Measurements from ENCODE around the gene GTF3C5.
"Not testable (repeated sequence)": the region's sequence is repeated elsewhere in the genome, so short reads cannot be mapped to it uniquely, and the experiment has no call there.

Gene GTF3C5

DNA sequence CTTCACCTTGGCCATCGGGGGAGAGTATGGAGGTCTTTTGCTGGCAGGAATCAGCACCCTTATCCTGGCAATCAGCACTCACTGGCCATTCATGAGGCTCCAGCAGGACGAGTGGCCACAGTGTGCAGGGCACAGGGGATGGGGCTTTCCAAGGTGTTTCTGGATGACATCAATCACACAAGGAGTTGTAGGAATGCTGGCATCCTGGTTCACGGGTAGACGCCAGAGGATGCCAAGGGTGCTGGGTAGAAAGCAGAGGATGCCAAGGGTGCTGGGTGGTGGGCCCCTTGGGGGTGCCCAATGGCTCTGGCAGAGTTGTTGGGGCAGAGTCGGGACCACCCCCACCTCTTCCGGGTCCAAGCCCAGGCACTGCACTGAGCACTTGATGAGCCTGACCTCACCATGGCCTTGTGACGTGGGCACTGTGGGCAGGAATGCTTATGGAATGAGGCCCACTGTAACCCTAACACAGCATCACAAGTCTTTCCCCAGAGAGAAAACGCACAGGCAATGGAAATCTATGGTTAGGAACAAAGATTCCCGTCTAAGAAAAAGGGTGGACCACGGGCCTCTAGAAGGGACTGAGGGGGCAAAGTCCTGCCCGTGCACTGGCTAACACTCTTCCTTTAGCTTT, 60.1 kb downstream of the GTF3C5 start:
- H3K27ac ChIP-seq: no peak overlapping the region
- TF ChIP-seq FOXP2 (optimal IDR thresholded peaks at IDR 0.05; ENCODE audit: control extremely low read depth, extremely low read length, insufficient read depth) (no peak), EZH2 (IDR thresholded peaks at IDR 0.05) (no peak), POLR2AphosphoS5 (IDR thresholded peaks at IDR 0.05; ENCODE audit: borderline replicate concordance, low read depth, low read length) (no peak)

GRCh38 chr9:133094351-133094750, 63.6 kb downstream of the GTF3C5 start:
- H3K9me3 ChIP-seq (ENCODE audit: low read depth, low read length); H3K27ac ChIP-seq; DNase-seq (ENCODE audit: low read depth, low spot score); H3K4me3 ChIP-seq; H3K9ac ChIP-seq (ENCODE audit: insufficient read length): not testable (repeated sequence)
- H3K36me3 ChIP-seq (ENCODE audit: insufficient read depth, low read length): peaks cover 23% of the 10 kb centered on the region

More for the DNA sequence above, 60.1 kb downstream of the GTF3C5 start:
- no peak for DNase-seq (ENCODE audit: low read depth, low spot score)
- no peak overlapping the region for H3K9ac ChIP-seq (ENCODE audit: insufficient read length)
- no peaks in the 10 kb centered on the region for H3K36me3 ChIP-seq (ENCODE audit: insufficient read depth, low read length)
- no peak overlapping the region for H3K4me3 ChIP-seq
- peaks cover 2% of the 10 kb centered on the region; the same call in 1 of the 2 replicates for H3K9me3 ChIP-seq (ENCODE audit: low read depth, low read length)

DNA sequence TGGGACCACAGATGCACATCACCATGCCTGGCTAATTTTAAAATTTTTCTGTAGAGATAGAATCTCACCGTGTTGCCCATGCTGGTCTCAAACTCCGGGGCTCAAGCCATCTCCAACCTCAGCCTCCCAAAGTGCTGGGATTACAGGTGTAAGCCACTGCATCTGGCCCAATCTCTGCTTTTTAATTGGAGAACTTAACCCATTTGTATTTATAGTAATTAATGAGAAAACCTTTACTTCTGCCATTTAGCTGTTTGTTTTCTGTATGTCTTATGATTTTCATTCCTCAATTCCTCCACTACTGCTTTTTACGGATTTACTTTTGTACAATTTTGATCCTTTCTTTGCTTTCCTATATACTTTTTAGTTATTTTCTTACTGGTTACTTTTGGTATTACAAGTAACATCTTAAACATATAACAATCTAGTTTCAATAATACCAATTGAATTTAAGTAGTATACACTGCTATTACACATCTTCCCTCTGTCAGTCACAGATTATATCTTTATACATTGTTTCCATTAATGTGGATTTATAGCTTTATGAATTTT, 64.1 kb downstream of the GTF3C5 start:
- peaks cover 4% of the 10 kb centered on the region; the same call in 1 of the 2 replicates for H3K9me3 ChIP-seq (ENCODE audit: low read depth, low read length)
- no peak overlapping the region for H3K27ac ChIP-seq
- DNase-seq (ENCODE audit: low read depth, low spot score): no peak
- H3K4me3 ChIP-seq: no peak overlapping the region
- H3K36me3 ChIP-seq (ENCODE audit: insufficient read depth, low read length): peaks cover 27% of the 10 kb centered on the region
- no peak overlapping the region for H3K9ac ChIP-seq (ENCODE audit: insufficient read length)
- TF ChIP-seq POLR2AphosphoS5 (IDR thresholded peaks at IDR 0.05; ENCODE audit: borderline replicate concordance, low read depth, low read length) (no peak), EZH2 (IDR thresholded peaks at IDR 0.05) (no peak), FOXP2 (optimal IDR thresholded peaks at IDR 0.05; ENCODE audit: control extremely low read depth, extremely low read length, insufficient read depth) (no peak)

DNA sequence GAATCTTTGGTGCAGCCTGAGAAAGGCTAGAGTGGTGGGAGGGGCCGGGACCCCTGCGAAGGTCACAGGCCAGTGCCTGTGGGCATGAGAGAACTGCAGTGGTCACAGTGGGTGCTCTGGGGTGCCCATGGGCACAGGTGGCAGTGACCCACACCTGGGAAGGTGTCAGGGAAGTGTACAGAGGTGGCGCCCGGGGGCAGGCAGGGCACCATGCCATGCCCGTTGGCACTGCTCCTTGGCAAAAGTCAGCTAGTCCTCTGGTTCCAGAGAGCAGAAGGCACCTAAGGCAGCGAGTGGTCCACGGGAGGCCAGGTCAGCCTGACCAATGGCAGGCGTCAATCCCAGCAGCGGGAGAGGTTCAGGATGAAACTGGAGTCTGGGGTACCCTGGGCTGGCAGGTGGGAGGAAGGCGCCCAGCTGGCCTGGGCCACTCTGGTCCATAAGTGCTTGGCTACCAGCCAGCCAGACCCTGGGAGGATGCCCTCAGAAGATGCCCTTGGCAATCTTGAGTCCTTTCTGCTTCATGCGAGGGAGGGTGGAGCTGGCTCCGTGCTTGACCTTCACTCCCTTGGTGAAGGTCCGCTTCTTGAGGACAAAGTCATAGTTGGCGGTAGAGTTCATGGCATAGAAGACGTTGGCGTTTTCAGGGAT, 67.4 kb downstream of the GTF3C5 start:
- Histone ChIP-seq H3K9ac (ENCODE audit: insufficient read length) (no peak overlapping the region), H3K36me3 (ENCODE audit: insufficient read depth, low read length) (peaks cover 52% of the 10 kb centered on the region), H3K4me3 (no peak overlapping the region), H3K9me3 (ENCODE audit: low read depth, low read length) (peaks cover 4% of the 10 kb centered on the region; the same call in 1 of the 2 replicates), H3K27ac (no peak overlapping the region)
- no peak for TF ChIP-seq EZH2 (IDR thresholded peaks at IDR 0.05)
- no peak for TF ChIP-seq FOXP2 (optimal IDR thresholded peaks at IDR 0.05; ENCODE audit: control extremely low read depth, extremely low read length, insufficient read depth)
- TF ChIP-seq POLR2AphosphoS5 (IDR thresholded peaks at IDR 0.05; ENCODE audit: borderline replicate concordance, low read depth, low read length): no peak
- DNase-seq (ENCODE audit: low read depth, low spot score): no peak

- Histone ChIP-seq H3K36me3 (ENCODE audit: insufficient read depth, low read length) (peaks cover 56% of the 10 kb centered on the region), H3K27ac (no peak overlapping the region), H3K9ac (ENCODE audit: insufficient read length) (no peak overlapping the region), H3K9me3 (ENCODE audit: low read depth, low read length) (peaks cover 4% of the 10 kb centered on the region; the same call in 1 of the 2 replicates), H3K4me3 (no peak overlapping the region)
- TF ChIP-seq EZH2 (IDR thresholded peaks at IDR 0.05) (no peak), FOXP2 (optimal IDR thresholded peaks at IDR 0.05; ENCODE audit: control extremely low read depth, extremely low read length, insufficient read depth) (no peak), POLR2AphosphoS5 (IDR thresholded peaks at IDR 0.05; ENCODE audit: borderline replicate concordance, low read depth, low read length) (no peak)
- DNase-seq (ENCODE audit: low read depth, low spot score): no peak
Observed at GRCh38 chr9:133098871-133099270, 68.1 kb downstream of the GTF3C5 start.

DNA sequence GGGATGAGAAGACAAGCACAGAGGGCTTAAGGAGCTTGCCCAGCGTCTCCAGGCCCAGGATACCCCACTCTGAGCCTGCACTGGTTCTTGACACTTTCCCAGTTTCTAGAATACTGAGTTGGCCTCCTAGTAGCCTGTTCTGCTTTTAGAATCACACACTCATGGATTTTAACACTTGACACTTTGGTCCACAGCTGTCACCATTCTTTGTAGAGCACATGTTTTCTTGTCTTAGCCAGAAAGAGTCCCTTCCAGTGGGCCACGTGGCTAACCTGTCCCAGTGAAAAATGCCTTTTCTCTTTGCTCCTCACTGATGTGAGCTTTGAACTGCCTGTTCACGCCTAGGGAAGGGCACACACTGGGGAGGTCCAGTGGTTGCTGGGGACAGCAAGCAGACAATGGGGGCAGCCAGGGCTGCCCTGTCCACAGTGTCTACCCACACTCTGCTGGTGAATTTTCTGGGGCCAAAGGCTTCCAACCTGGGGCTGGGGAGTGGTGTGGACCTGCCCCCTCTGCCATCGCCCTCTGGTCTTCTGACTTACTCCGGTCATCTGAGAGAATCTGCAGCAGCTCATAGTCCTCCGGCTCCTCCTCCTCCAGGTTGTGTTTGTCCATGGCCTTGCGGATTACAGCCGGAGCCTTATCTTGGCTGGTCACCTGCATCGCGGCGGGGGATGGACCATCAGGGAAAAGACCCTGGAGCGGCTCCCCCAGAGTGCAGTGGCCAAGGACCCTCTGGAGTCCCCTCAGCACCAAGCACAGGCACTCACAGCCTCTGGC, 69.1 kb downstream of the GTF3C5 start:
- H3K9me3 ChIP-seq (ENCODE audit: low read depth, low read length): peaks cover 4% of the 10 kb centered on the region; the same call in 1 of the 2 replicates
- H3K27ac ChIP-seq: no peak overlapping the region
- no peak overlapping the region for H3K9ac ChIP-seq (ENCODE audit: insufficient read length)
- peaks cover 56% of the 10 kb centered on the region for H3K36me3 ChIP-seq (ENCODE audit: insufficient read depth, low read length)
- TF ChIP-seq EZH2 (IDR thresholded peaks at IDR 0.05): no peak
- TF ChIP-seq FOXP2 (optimal IDR thresholded peaks at IDR 0.05; ENCODE audit: control extremely low read depth, extremely low read length, insufficient read depth): no peak
- no peak for TF ChIP-seq POLR2AphosphoS5 (IDR thresholded peaks at IDR 0.05; ENCODE audit: borderline replicate concordance, low read depth, low read length)
- no peak for DNase-seq (ENCODE audit: low read depth, low spot score)
- H3K4me3 ChIP-seq: no peak overlapping the region

DNA sequence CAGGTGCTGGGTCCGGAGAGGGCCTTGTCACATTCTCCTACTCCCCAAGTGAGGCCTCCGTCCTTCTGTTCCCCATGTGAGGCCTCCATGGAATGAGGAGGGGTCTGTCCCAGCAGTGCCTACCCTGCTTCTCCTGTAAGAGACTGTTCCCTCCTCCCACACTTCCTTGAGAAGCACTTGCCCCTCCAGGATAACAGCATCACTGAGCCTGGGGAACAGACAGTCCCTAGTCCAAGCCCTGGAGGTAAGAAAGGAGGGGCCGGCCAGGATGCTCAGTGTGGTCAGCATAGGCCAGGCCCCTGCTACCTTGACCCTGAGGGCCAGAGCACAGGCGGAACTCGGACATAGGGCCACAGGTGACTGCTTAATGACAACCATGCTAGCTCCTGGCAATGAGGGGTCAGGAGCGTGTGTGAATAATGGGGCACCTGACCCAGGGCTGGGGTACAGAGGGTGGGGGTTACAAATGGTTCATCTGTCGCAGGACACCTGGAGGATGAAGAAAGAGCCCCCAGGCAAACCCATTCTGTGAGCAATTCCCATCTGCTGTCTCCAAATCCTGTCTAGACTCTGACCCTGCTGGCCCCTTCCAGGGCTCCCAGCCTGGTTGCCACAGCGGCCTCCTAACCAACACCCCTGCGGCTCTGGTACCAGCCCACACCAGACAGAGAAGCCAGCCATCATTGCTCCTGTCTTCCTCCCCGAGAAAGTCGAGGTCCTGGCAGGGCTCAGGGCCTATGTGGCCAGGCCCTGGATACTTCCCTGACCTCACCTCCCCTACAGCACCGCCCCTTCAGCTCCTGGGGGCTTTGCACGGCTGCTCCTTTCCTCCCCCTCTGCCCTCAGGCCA, 69.9 kb downstream of the GTF3C5 start:
- DNase-seq (ENCODE audit: low read depth, low spot score): no peak
- TF ChIP-seq EZH2 (IDR thresholded peaks at IDR 0.05): no peak
- no peak for TF ChIP-seq POLR2AphosphoS5 (IDR thresholded peaks at IDR 0.05; ENCODE audit: borderline replicate concordance, low read depth, low read length)
- no peak for TF ChIP-seq FOXP2 (optimal IDR thresholded peaks at IDR 0.05; ENCODE audit: control extremely low read depth, extremely low read length, insufficient read depth)
- Histone ChIP-seq H3K36me3 (ENCODE audit: insufficient read depth, low read length) (peaks cover 56% of the 10 kb centered on the region), H3K9me3 (ENCODE audit: low read depth, low read length) (peaks cover 3% of the 10 kb centered on the region; the same call in 1 of the 2 replicates), H3K27ac (no peak overlapping the region), H3K4me3 (no peak overlapping the region), H3K9ac (ENCODE audit: insufficient read length) (no peak overlapping the region)
